ACHN (cell line): ENCODE results near the gene MKKS.

Experiments
- DNase-seq: peaks from one replicate; pipeline ENCODE4 v3.0.0-alpha.2; 2015
- in situ Hi-C: cut with HindIII; loops from 2 replicates; pipeline ENCODE4 v1.10.0; 2017; ENCODE audit warnings: low sequenced_read_pairs, low pct_ligation_motif_present, low pct_unique_long_range_greater_than_20kb

The MKKS gene

GRCh38 chr20:10381477-10381876, 52.5 kb downstream of the MKKS start:
- in situ Hi-C loops, result no loop called here
- DNase-seq, result no peak

GRCh38 chr20:10379761-10380160, 54.3 kb downstream of the MKKS start:
- no peak for DNase-seq
- in situ Hi-C loops, result no loop called here

- in situ Hi-C loops, result no loop called here
- DNase-seq, result no peak
Observed at GRCh38 chr20:10376270-10377075, 57.5 kb downstream of the MKKS start.

DNA sequence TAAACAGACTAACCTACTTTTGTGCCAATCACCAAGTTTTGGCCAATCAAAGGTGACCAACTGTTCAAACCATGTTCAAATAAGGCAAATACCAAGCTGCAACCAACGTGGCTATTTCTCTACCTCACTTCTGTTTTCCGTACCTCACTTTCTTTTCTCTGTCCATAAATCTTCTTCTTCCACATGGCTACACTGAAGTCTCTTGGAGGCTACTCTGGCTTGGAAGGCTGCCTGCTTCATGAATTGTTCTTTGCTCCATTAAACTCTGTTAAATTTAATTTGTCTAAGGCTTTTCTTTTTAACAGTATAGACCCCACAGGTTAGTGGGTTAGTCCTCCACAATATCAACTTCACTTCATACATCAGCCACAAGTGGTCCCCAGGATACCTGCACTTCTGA, 58.8 kb downstream of the MKKS start:
- in situ Hi-C loops, result no loop called here
- no peak for DNase-seq

DNA sequence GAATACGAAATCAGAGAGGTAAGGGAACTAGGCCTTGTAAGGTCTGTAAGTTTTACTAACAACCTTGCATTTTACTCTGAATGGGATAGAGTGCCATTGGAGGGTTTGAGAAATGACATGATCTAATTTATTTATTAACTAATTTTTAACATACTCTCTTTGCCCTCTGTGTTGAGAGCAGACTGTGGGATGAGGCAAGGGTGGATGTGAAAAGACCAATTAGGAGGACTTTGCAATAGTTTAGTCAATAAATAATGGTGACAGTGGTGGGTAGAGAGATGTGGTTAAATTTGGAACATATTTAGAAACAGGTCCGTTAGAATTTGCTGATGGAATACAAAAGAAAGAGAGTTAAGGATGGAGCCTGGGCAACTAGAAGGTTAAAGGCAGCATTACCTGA, 60.0 kb downstream of the MKKS start:
- in situ Hi-C loops, result no loop called here
- DNase-seq, result no peak

DNA sequence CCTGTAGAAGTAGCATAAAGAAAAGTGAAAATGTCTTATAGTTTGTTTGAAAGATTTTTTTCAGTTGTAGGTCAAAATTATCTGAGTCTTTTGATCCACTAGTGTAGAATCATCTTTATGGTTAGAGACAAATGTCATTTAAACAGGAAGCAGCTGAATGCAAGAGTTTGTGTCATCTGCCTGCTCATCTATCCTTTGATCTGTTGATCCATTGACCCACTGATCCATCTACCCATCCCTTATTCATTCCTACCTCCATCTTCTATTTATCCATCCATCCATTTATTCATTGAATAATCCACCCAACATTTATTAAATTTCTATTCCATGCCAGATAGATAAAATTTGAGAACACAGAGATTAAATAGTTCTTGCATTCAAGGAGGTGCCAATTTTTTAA, 62.6 kb downstream of the MKKS start:
- in situ Hi-C loops, result no loop called here
- no peak for DNase-seq

GRCh38 chr20:10370091-10370887, 63.7 kb downstream of the MKKS start:
- in situ Hi-C loops, result no loop called here
- DNase-seq, result no peak

GRCh38 chr20:10369723-10370090, 64.3 kb downstream of the MKKS start:
- DNase-seq, result peak; percentile 1
- in situ Hi-C loops, result no loop called here

- in situ Hi-C loops, result no loop called here
- no peak for DNase-seq
Observed at GRCh38 chr20:10368702-10369041, 65.3 kb downstream of the MKKS start.

- DNase-seq, result no peak
- in situ Hi-C loops, result no loop called here
Observed at GRCh38 chr20:10367943-10368701, 65.9 kb downstream of the MKKS start.

GRCh38 chr20:10367693-10367942, 66.4 kb downstream of the MKKS start:
- in situ Hi-C loops, result no loop called here
- no peak for DNase-seq

- in situ Hi-C loops, result no loop called here
- no peak for DNase-seq
Observed at GRCh38 chr20:10366898-10367692, 66.9 kb downstream of the MKKS start.

- in situ Hi-C loops, result no loop called here
- no peak for DNase-seq
Observed at GRCh38 chr20:10362674-10363073, 71.3 kb downstream of the MKKS start.

DNA sequence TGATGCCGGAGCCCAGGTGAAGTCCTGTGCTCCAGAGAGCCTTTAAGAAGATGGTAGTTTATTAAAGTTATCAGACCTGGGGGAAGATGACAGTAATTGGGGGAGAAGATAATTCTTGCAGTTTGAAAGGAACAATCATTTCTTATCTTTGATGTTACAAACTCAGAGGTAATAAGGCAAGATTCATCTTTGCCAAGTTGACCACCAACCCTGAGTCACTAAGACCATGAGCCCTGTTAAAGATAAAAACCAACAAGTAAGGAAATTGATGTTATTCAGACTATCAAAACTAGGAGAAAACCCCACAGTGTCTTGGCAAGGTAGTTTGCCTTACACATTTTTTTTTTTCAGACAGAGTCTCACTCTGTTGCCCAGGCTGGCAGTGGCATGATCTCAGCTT, 73.1 kb downstream of the MKKS start:
- no peak for DNase-seq
- in situ Hi-C loops, result no loop called here

GRCh38 chr20:10359621-10360040, 74.4 kb downstream of the MKKS start:
- DNase-seq, result no peak

DNA sequence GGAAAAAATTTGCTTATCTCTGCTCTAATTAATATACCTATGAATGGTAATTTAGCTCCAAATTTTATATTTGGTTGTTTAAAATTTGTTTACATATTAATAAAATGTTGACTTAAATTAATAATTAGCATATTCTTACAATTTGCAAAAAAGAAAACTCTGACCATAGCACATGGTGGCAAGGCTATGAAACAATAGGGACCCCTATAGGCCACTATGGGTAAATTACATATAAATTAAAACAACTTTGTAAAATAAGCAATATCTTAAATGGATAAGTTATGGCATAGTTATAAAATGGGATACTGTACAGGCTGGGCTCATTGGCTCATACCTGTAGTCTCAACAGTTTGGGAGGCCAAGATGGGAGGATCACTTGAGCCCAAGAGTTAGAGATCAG, 76.0 kb downstream of the MKKS start:
- in situ Hi-C loops, result no loop called here
- no peak for DNase-seq

More at GRCh38 chr20:10359621-10360040, 74.4 kb downstream of the MKKS start:
- in situ Hi-C loops, result no loop called here

DNA sequence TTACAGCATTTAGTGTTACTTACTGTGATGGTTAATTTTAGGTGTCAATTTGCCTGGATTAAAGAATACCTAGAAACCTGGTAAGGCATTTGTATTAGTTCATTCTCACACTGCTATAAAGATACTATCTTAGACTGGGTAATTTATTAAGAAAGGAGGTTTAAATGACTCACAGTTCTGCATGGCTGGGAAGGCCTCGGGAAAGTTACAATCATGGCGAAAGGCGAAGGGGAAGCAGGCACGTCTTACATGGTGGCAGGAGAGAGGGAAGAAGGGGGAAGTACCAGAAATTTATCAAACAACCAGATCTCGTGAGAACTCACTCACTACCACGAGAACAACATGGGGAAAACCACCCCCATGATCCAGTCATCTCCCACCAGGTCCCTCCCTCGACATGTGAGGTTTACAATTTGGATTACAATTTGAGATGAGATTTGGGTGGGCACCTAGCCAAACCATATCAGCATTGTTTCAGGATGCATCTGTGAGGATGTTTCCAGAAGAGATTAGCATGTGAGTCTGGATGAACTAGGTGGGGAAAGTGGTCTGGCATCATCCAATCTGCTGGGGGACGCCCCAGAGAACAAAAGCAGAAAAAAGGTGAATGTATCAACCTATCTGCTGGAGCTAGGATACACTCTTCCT, 76.8 kb downstream of the MKKS start:
- no peak for DNase-seq
- in situ Hi-C loops, result no loop called here

DNA sequence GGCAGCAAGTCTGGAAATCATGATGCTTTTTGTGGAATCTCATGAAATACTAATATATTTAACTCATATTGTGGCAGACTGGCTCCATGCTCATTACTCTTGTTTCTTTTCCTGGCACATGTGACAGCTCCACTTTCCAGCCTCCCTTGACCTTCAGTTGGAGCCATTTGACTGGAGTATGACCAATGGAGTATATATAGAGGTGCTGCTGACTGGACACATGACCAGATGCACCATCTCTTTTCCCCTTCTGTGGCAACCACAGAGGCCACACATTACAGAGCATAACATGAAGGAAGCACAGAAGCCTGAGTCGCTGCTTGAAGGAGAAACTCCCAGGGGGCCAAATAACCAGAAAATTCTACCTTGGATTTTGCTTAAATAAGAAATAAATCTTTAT, 77.4 kb downstream of the MKKS start:
- in situ Hi-C loops, result no loop called here
- DNase-seq, result no peak
